GM23338 (cell line): ENCODE data around the gene TGFBR1. TPM values are rescaled to one million over a fixed set of nuclear protein-coding genes. Genes with fewer than 3 reads are reported as not detected.
A peak's percentile ranks its signal among the peaks of the same experiment; 100 is the strongest.

Experiments
- ATAC-seq: fragments of 200-7000 bp; cut with Tn5 transposase; 3 replicates; pipeline ENCODE4 v1.9.1; 2020
- DNase-seq: peaks from one replicate; pipeline ENCODE4 v3.0.0-alpha.2; 2015; ENCODE audit warnings: low spot score
- H2AFZ ChIP-seq: fragments of 200-600 bp; sonication (generic); 2 replicates; pipeline ENCODE4 v1.8.0; 2016; ENCODE audit warnings: antibody characterized with exemption, mild to moderate bottlenecking, moderate library complexity
- H3F3A ChIP-seq: fragments of 200-600 bp; sonication (generic); replicated peaks from 2 replicates; pipeline ENCODE4 v1.8.0; 2017; ENCODE audit warnings: antibody characterized with exemption, mixed run types, low read depth
- H3K27ac ChIP-seq: fragments of 200-600 bp; sonication (generic); 2 replicates; pipeline ENCODE4 v1.6.1; 2016; ENCODE audit warnings: low read depth
- H3K27me3 ChIP-seq: fragments of 200-600 bp; sonication (generic); 2 replicates; pipeline ENCODE4 v1.8.0; 2016; ENCODE audit warnings: mild to moderate bottlenecking, mixed run types, moderate library complexity; ENCODE audit not compliant: insufficient read depth
- H3K36me3 ChIP-seq: fragments of 200-600 bp; sonication (generic); 2 replicates; pipeline ENCODE4 v1.8.0; 2016; ENCODE audit warnings: mild to moderate bottlenecking; ENCODE audit not compliant: insufficient read depth
- H3K4me1 ChIP-seq: fragments of 200-600 bp; sonication (generic); 2 replicates; pipeline ENCODE4 v1.8.0; 2016; ENCODE audit warnings: mild to moderate bottlenecking, moderate library complexity; ENCODE audit not compliant: insufficient read depth
- H3K4me2 ChIP-seq: fragments of 200-600 bp; sonication (generic); 2 replicates; pipeline ENCODE4 v1.7.1; 2017; ENCODE audit warnings: mixed run types
- H3K4me3 ChIP-seq: fragments of 200-600 bp; sonication (generic); 2 replicates; pipeline ENCODE4 v1.6.1; 2016; ENCODE audit warnings: mixed run types
- H3K79me2 ChIP-seq: fragments of 200-600 bp; sonication (generic); replicated peaks from 2 replicates; pipeline ENCODE4 v1.8.0; 2017; ENCODE audit warnings: mild to moderate bottlenecking; ENCODE audit not compliant: insufficient read depth
- H3K9me2 ChIP-seq: fragments of 200-600 bp; sonication (generic); 2 replicates; pipeline ENCODE4 v1.8.0; 2017; ENCODE audit not compliant: insufficient read depth
- H4K20me1 ChIP-seq: fragments of 200-600 bp; sonication (generic); replicated peaks from 2 replicates; pipeline ENCODE4 v1.8.0; 2017; ENCODE audit warnings: mild to moderate bottlenecking; ENCODE audit not compliant: insufficient read depth
- H3K27ac Mint-ChIP-seq: 2 replicates; pipeline ENCODE4 v1.8.0; 2020; ENCODE audit warnings: inconsistent platforms, mild to moderate bottlenecking, moderate library complexity, mixed read lengths
- H3K27me3 Mint-ChIP-seq: 3 replicates; pipeline ENCODE4 v1.8.0; 2022; ENCODE audit warnings: low read depth, mild to moderate bottlenecking, moderate library complexity, mixed read lengths, inconsistent platforms; ENCODE audit not compliant: insufficient read depth, poor library complexity
- H3K36me3 Mint-ChIP-seq: 3 replicates; pipeline ENCODE4 v1.8.0; 2021; ENCODE audit warnings: low read depth, mild to moderate bottlenecking, inconsistent platforms, moderate library complexity, mixed read lengths
- H3K4me1 Mint-ChIP-seq: 3 replicates; pipeline ENCODE4 v1.8.0; 2020; ENCODE audit warnings: mild to moderate bottlenecking, inconsistent platforms, mixed read lengths
- H3K4me3 Mint-ChIP-seq: 3 replicates; pipeline ENCODE4 v1.8.0; 2021; ENCODE audit warnings: moderate library complexity, mild to moderate bottlenecking, inconsistent platforms, mixed read lengths
- H3K9me3 Mint-ChIP-seq: 3 replicates; pipeline ENCODE4 v1.8.0; 2020; ENCODE audit warnings: moderate library complexity, mild to moderate bottlenecking, inconsistent platforms, mixed read lengths
- CREB1 ChIP-seq: fragments of 250-450 bp; sonication (Bioruptor Pico); IDR thresholded peaks from 2 replicates; pipeline ENCODE4 v1.5.0; 2020; ENCODE audit warnings: low read depth, mild to moderate bottlenecking, moderate library complexity
- CTCF ChIP-seq, 2 experiments: fragments of 200-600 bp in 1 of 2; sonication (generic) in 1 of 2; conservative IDR thresholded peaks; 2 replicates each; pipeline versions ENCODE4 v1.5.1 to v1.6.1; 2016 to 2017; ENCODE audit warnings: antibody characterized with exemption in 2 of 2, low read depth in 2 of 2, mild to moderate bottlenecking in 2 of 2, moderate library complexity in 1 of 2
- ETS1 ChIP-seq: IDR thresholded peaks from 2 replicates; pipeline ENCODE4 v1.6.1; 2016; ENCODE audit warnings: antibody characterized with exemption
- EZH2 ChIP-seq: fragments of 200-600 bp; sonication (generic); IDR thresholded peaks from one replicate; pipeline ENCODE4 v1.8.0; 2017; ENCODE audit warnings: antibody characterized with exemption, mild to moderate bottlenecking, low read depth; ENCODE audit not compliant: unreplicated experiment
- EZH2phosphoT487 ChIP-seq: fragments of 200-600 bp; sonication (generic); IDR thresholded peaks from one replicate; pipeline ENCODE4 v1.8.1; 2018; ENCODE audit warnings: antibody characterized with exemption; ENCODE audit not compliant: unreplicated experiment
- NANOG ChIP-seq: IDR thresholded peaks from 2 replicates; pipeline ENCODE4 v1.6.1; 2016; ENCODE audit warnings: antibody characterized with exemption, borderline replicate concordance
- STAT1 ChIP-seq: IDR thresholded peaks from one replicate; pipeline ENCODE4 v1.6.1; 2016; ENCODE audit warnings: antibody characterized with exemption; ENCODE audit not compliant: unreplicated experiment
- ZNF331 ChIP-seq: fragments of 250-450 bp; sonication (Bioruptor Pico); IDR thresholded peaks from 2 replicates; pipeline ENCODE4 v1.5.0; 2020; ENCODE audit warnings: low read depth, mild to moderate bottlenecking, moderate library complexity
- ZNF462 ChIP-seq: fragments of 250-450 bp; sonication (Bioruptor Pico); IDR thresholded peaks from 2 replicates; pipeline ENCODE4 v1.5.0; 2020; ENCODE audit warnings: mild to moderate bottlenecking, moderate library complexity
- polyA plus RNA-seq: library from polyadenylated mRNA; unstranded; fragments of >200 nt; fragmentation: Nextera tagmentation; extraction: Ambion mirVana; gene quantifications from 2 replicates; pipeline ENCODE4 v1.2.1, GENCODE V29; 2016
- total RNA-seq: library from RNA; depleted of rRNA; stranded (reverse); fragments of >200 nt; shearing (Covaris generic); gene quantifications from 2 replicates; pipeline ENCODE4 v1.2.3, GENCODE V29; 2014

Gene TGFBR1
- total and polyA plus RNA-seq, 2 experiments from 2014 or later, result 9.3 to 40.2 TPM

GRCh38 chr9:99171225-99172123 is 66.6 kb downstream of the TGFBR1 start:
- Mint-ChIP-seq H3K4me1 (peaks cover 60% of the 10 kb centered on the region), H3K36me3 (no peaks in the 10 kb centered on the region), H3K27me3 (peaks cover 13% of the 10 kb centered on the region), H3K27ac (no peak overlapping the region), H3K9me3 (no peaks in the 10 kb centered on the region), H3K4me3 (no peak overlapping the region)
- Histone ChIP-seq H3K27ac (no peak overlapping the region), H2AFZ (no peak overlapping the region; the same call in 1 of the 2 replicates), H3K36me3 (no peaks in the 10 kb centered on the region), H3K4me2 (no peak overlapping the region), H3K4me1 (peaks cover 25% of the 10 kb centered on the region), H3K4me3 (no peak overlapping the region), H3K79me2 (no peaks in the 10 kb centered on the region), H3K9me2 (peaks cover 9% of the 10 kb centered on the region), H4K20me1 (no peaks in the 10 kb centered on the region), H3F3A (no peaks in the 10 kb centered on the region), H3K27me3 (no peaks in the 10 kb centered on the region)
- DNase-seq (no peak), ATAC-seq (no peak)
- TF ChIP-seq STAT1 (no peak), CTCF (conservative IDR thresholded peaks at IDR 0.05; ENCODE audit: low read depth in 2 of 2) (no peak), ZNF331 (CRISPR knock-in tag) (no peak), ETS1 (no peak)

- 0 out of 2 replicates have a peak overlapping the region, but pooled peaks have one; percentile 38 for H3K4me2 ChIP-seq
- no peaks in the 10 kb centered on the region for H3K9me3 Mint-ChIP-seq
- no peak; the same call in 2 of the 3 replicates for ATAC-seq
- no peak overlapping the region for H3K27ac Mint-ChIP-seq
- DNase-seq, result no peak
- 0 out of 2 replicates have a peak overlapping the region, but pooled peaks have one; percentile 32 for H2AFZ ChIP-seq
- peaks cover 8% of the 10 kb centered on the region for H3K9me2 ChIP-seq
- H3K79me2 ChIP-seq, result no peaks in the 10 kb centered on the region
- H4K20me1 ChIP-seq, result no peaks in the 10 kb centered on the region
- no peaks in the 10 kb centered on the region for H3K36me3 Mint-ChIP-seq
- H3K4me1 ChIP-seq, result peaks cover 26% of the 10 kb centered on the region
- H3K4me1 Mint-ChIP-seq, result peaks cover 66% of the 10 kb centered on the region
- no peaks in the 10 kb centered on the region for H3K27me3 ChIP-seq
- no peak overlapping the region for H3K4me3 ChIP-seq
- no peak overlapping the region for H3K27ac ChIP-seq
- no peak overlapping the region for H3K4me3 Mint-ChIP-seq
- peaks cover 8% of the 10 kb centered on the region for H3K27me3 Mint-ChIP-seq
- H3F3A ChIP-seq, result no peaks in the 10 kb centered on the region
- no peaks in the 10 kb centered on the region for H3K36me3 ChIP-seq
- TF ChIP-seq ZNF462 (CRISPR knock-in tag) (no peak), EZH2 (no peak), STAT1 (no peak), NANOG (no peak), ZNF331 (CRISPR knock-in tag) (no peak), CREB1 (CRISPR knock-in tag) (no peak), EZH2phosphoT487 (no peak)
Measured at GRCh38 chr9:99172124-99173091, 67.5 kb downstream of the TGFBR1 start.
